HG02970 (cell line): ENCODE results near the gene CNTN5.

Source experiments
- ATAC-seq: cut with Tn5 transposase; IDR thresholded peaks from one replicate; pipeline ENCODE4 v1.9.1; 2021; ENCODE audit warnings: mild to moderate bottlenecking, moderate library complexity, moderate number of reproducible peaks; ENCODE audit not compliant: unreplicated experiment, low FRiP score

Gene CNTN5

DNA sequence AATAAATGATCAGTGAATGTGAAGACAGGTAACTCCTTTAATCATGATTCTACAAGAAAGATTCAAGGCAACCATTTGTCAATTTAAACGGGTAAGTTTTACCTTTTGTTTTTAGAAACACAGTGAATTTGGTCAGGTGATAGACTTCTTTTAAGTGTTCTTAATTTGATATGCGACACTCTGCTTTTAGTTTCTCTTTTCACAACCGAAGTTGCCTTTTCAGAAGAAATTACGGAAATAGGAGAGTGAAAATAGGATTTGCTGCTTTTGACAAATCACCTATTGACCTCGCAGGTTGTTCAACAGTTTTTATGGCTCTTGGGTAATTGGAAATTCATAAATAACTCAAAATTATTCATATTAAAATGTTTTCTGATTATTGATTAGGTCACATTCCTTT, 142.1 kb downstream of the CNTN5 start:
- ATAC-seq = no peak

- no peak for ATAC-seq
Measured at GRCh38 chr11:99170591-99170990, 149.8 kb downstream of the CNTN5 start.

DNA sequence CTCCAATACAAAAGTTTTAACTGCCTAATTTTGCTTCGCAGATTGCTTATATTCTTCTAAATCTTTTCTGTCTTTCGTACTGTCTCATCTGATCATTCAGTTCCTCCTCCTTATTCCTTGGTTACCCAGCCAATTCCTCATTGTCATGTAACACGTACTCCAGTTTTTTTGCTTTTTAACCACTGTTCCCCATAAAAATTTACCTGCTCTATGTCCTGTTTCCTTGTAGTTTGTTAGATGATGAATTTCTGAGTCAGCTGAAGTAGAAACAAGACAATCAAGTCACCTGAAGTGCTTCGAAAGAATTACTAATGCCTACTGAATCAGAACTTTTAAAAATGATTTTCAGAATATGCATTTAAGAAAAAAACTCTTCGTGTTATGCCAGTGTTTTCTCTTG, 150.6 kb downstream of the CNTN5 start:
- ATAC-seq = no peak

- ATAC-seq = no peak
Measured at GRCh38 chr11:99176430-99176829, 155.7 kb downstream of the CNTN5 start.

- ATAC-seq = no peak
Measured at GRCh38 chr11:99177446-99177845, 156.7 kb downstream of the CNTN5 start.

- no peak for ATAC-seq
Measured at GRCh38 chr11:99184146-99184545, 163.4 kb downstream of the CNTN5 start.

- no peak for ATAC-seq
Measured at GRCh38 chr11:99188221-99188620, 167.5 kb downstream of the CNTN5 start.

GRCh38 chr11:99192716-99193115, 172.0 kb downstream of the CNTN5 start:
- ATAC-seq = no peak

GRCh38 chr11:99197477-99197876, 176.7 kb downstream of the CNTN5 start:
- ATAC-seq = no peak

- no peak for ATAC-seq
Measured at GRCh38 chr11:99198215-99198614, 177.5 kb downstream of the CNTN5 start.

DNA sequence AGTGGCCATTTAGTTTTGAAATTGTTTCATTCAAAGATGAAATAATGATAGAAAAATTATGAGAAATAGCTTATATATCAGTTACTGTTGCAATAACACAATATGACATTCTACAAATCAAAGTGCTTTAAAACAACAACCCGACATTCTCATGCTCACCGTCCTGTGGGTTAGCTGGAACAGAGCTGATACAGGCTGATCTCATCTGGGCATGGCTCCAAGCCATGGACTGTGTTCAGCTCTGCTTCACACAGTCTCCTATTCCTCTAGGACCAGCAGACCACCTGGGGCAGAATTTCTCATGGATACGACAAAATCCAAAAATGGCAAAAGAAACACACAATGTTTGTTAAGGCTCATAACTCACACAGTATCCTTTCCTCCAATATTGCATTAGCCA, 178.6 kb downstream of the CNTN5 start:
- no peak for ATAC-seq

DNA sequence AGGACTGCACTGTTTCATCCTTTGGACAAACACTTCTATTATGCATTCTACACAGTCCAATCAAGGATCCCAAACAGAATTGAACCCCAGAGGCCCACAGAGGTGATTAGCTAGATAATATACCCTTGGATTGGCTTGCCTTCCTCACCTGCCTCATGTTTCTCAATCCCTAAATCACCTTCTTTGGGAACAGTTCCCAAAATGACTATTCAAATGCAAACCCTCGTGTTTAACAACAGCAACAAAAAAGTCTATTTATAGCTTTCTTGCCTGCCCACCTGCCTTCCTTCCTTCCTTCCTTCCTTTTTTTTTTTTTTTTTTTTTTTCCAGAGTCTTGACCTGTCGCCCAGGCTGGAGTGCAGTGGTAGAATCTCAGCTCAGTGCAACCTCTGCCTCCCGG, 180.0 kb downstream of the CNTN5 start:
- ATAC-seq = no peak

- ATAC-seq = no peak
Measured at GRCh38 chr11:99208813-99209212, 188.1 kb downstream of the CNTN5 start.

DNA sequence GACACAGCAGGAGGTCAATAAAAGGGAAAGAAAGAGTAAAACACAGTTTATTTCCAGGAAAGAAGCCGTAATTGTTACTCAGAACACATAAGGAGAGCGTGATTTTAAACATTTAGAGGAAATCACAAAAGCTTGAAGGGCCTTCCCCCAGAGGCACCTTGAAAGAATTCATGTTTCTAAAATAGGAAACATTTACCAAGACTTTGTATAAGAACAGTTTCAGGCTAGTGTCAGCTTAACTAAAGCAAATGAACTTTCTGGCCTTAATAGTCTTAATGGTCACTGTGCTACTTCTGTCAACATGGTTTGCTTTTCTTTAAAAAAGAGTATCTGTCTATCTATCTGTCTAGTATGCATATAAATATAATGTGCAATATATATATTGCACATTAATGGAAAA, 208.8 kb downstream of the CNTN5 start:
- no peak for ATAC-seq

DNA sequence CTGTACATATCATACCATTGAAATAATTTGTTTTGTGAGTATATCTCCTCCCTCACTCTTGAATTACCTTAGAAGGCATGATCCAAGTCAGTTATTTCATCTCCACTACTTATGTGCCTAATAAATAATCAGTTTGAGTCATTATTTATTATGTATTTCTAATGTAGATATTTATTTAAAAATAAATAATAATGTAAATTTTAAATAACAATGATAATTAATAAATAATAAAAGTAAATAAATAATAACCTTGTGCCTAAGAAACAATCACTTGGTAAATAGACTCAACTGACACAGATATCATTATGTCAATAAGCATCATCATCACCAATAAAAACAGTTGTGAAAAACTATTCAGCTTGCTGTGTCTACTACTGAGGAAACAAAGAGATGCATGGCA, 213.8 kb downstream of the CNTN5 start:
- ATAC-seq = no peak

DNA sequence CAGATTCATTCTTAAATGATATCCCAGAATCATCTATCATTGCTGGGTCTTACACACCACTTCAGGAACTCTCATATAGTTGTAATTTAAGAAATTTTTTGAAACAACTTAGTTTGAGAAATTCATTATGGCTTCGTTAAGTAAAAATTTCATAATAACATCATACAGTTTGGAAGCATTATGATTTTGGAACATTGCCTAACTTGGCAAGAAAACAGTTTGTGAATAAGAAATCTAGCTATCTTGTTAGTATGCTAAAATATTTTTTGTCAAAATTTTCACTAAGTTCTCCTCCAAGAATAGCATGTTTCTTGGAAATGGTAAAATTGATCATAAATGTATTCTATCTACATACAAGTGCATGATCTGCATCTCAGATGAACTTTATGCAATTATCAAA, 217.7 kb downstream of the CNTN5 start:
- ATAC-seq = no peak

DNA sequence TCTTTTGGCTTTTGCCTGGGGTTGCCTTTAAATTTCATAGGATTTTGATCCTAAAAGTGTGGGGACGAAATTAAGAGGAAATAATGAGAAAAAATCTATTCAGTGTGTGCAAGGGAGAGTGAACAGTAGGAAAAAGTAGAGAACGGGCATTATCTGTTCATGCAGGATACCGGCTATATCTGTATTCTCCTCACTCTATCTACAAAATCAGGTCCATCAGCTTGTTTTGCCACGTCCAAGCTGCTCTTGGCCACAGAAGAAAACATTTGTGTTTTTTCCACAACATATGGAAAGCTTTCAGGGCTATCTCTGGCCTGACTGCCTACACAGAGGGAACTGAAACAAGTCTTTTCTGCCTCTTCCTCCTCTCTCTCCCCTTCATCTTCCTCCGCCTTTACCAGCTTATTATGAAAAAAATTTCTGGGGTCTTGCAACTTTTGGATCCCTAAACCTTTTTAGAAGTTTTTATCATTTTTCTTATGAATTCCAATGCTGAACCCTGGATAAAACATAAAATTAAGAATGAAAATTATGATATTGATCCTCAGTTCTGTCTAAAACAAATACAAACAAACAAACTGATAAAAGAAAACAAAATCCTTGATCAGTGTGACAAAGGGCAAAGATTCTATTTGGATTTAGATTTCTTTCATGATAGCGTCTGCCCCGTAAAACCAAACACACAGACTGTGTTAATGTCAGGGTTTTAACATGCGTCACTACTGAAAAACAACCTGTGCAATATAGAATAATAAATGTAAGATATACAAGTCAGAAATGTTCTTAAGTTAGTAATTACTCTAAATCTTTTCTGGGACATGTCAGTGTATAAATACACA, 219.7 kb downstream of the CNTN5 start:
- no peak for ATAC-seq

DNA sequence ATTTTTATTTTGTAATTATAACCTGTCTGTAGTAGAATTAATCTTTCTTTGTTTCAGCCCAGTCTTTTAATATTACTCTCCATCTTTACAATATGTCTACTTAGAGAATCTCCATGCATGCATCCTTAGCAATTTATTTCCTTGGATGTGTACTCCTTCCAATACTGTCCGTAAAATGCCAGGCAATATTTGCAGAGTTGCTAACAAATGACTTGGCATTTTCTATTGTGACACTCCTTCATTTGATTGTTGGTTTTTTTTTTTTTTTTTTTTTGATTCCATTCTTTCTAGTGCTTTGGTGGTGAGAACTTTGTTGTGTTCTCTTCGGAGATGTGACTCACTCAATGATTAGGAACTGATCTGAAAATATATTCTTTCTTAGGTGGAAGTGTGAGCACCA, 220.3 kb downstream of the CNTN5 start:
- no peak for ATAC-seq

GRCh38 chr11:99244613-99245012, 223.9 kb downstream of the CNTN5 start:
- ATAC-seq = no peak

- ATAC-seq = no peak
Measured at GRCh38 chr11:99246199-99246598, 225.4 kb downstream of the CNTN5 start.

GRCh38 chr11:99256614-99257013, 235.9 kb downstream of the CNTN5 start:
- ATAC-seq = no peak

DNA sequence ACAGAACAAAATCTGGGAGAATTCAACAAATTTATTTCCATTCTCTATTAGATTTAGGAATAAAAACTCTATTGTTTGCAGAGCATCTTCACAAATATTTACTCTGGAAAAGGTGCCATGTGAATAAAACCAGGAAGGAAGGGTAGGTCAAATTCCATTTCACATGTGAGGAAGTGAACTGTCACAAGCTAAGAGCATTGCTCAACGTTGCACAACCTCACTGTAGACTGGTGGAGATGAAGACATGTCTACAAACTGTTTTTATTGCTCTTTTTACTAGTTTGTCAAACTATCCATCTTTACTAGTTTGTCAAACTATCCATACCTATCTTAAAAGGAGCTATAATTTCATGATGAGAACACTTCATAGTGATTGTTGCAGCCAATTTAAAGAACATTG, 236.4 kb downstream of the CNTN5 start:
- ATAC-seq = no peak

DNA sequence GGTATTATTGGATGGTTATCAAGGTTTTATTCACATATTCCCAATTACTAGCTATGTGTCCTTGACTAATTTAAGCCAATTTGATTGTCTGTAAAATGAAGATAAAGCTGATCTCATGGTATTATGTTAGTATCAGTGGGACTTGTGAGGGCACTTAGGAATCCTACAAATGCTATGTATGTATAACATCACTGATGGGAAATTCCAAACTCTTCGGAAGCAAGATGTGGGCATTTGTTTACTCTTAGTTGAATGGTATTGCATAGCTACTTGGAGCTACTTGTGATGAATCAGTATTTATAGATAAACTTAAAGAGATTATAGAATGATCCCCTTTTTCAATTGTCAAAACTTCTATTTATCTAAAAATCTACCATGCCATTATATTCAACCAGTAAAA, 239.9 kb downstream of the CNTN5 start:
- no peak for ATAC-seq
